ENCODE measurements around the gene WDR62. TPM values are rescaled to one million over a fixed set of nuclear protein-coding genes. Genes with fewer than 3 reads are reported as not detected.
A peak's percentile ranks its signal among the peaks of the same experiment; 100 is the strongest.

Gene WDR62
- total RNA-seq, 1 donor from 2014 or later: 35.3 TPM

DNA sequence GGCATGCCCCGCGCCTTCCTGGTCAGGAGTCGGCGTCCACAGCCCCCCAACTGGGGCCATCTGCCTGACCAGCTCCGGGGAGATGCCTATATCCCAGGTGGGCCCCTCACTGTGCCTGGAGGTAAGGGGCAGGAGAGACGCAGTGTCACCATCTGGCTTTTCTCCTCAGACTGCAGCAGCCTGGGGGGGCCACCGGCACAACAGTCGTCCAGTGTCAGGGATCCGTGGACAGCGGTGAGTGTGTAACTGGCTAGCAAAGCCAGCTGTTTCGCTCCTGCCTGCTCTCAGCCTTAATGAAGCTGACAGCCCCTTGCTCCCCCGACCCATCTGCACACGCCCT, 56.5 kb downstream of the WDR62 start:
- DNase-seq (ENCODE audit: low read depth, low spot score): no peak
- H3K36me3 Mint-ChIP-seq (ENCODE audit: low read depth): peaks cover 11% of the 10 kb centered on the region
- TF ChIP-seq, protein P1, sequence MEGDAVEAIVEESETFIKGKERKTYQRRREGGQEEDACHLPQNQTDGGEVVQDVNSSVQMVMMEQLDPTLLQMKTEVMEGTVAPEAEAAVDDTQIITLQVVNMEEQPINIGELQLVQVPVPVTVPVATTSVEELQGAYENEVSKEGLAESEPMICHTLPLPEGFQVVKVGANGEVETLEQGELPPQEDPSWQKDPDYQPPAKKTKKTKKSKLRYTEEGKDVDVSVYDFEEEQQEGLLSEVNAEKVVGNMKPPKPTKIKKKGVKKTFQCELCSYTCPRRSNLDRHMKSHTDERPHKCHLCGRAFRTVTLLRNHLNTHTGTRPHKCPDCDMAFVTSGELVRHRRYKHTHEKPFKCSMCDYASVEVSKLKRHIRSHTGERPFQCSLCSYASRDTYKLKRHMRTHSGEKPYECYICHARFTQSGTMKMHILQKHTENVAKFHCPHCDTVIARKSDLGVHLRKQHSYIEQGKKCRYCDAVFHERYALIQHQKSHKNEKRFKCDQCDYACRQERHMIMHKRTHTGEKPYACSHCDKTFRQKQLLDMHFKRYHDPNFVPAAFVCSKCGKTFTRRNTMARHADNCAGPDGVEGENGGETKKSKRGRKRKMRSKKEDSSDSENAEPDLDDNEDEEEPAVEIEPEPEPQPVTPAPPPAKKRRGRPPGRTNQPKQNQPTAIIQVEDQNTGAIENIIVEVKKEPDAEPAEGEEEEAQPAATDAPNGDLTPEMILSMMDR (conservative IDR thresholded peaks at IDR 0.05): no peak
- peaks cover 5% of the 10 kb centered on the region for H3K27me3 Mint-ChIP-seq (ENCODE audit: low read depth)
- H3K27ac Mint-ChIP-seq (ENCODE audit: unreplicated experiment): no peak overlapping the region
- peaks cover 26% of the 10 kb centered on the region for H3K4me1 Mint-ChIP-seq
- H3K4me3 Mint-ChIP-seq: no peak overlapping the region
- no peaks in the 10 kb centered on the region for H3K9me3 Mint-ChIP-seq

GRCh38 chr19:36112678-36113077, 58.0 kb downstream of the WDR62 start:
- Mint-ChIP-seq H3K36me3 (ENCODE audit: low read depth) (peaks cover 10% of the 10 kb centered on the region), H3K27ac (ENCODE audit: unreplicated experiment) (peak overlapping the region; percentile 67)
- DNase-seq (ENCODE audit: low read depth, low spot score): no peak

GRCh38 chr19:36113425-36113824, 58.7 kb downstream of the WDR62 start:
- Mint-ChIP-seq H3K36me3 (ENCODE audit: low read depth) (peaks cover 13% of the 10 kb centered on the region), H3K27me3 (ENCODE audit: low read depth) (peaks cover 5% of the 10 kb centered on the region), H3K4me3 (peak overlapping the region; percentile 93), H3K9me3 (no peaks in the 10 kb centered on the region), H3K27ac (ENCODE audit: unreplicated experiment) (peak overlapping the region; percentile 57), H3K4me1 (peaks cover 37% of the 10 kb centered on the region)
- no peak for DNase-seq (ENCODE audit: low read depth, low spot score)
- TF ChIP-seq, protein P1 (conservative IDR thresholded peaks at IDR 0.05): no peak

More at GRCh38 chr19:36112678-36113077, 58.0 kb downstream of the WDR62 start:
- TF ChIP-seq, protein P1 (conservative IDR thresholded peaks at IDR 0.05): no peak
- Mint-ChIP-seq H3K4me1 (peaks cover 33% of the 10 kb centered on the region), H3K4me3 (peak overlapping the region; percentile 93), H3K9me3 (no peaks in the 10 kb centered on the region), H3K27me3 (ENCODE audit: low read depth) (peaks cover 5% of the 10 kb centered on the region)

DNA sequence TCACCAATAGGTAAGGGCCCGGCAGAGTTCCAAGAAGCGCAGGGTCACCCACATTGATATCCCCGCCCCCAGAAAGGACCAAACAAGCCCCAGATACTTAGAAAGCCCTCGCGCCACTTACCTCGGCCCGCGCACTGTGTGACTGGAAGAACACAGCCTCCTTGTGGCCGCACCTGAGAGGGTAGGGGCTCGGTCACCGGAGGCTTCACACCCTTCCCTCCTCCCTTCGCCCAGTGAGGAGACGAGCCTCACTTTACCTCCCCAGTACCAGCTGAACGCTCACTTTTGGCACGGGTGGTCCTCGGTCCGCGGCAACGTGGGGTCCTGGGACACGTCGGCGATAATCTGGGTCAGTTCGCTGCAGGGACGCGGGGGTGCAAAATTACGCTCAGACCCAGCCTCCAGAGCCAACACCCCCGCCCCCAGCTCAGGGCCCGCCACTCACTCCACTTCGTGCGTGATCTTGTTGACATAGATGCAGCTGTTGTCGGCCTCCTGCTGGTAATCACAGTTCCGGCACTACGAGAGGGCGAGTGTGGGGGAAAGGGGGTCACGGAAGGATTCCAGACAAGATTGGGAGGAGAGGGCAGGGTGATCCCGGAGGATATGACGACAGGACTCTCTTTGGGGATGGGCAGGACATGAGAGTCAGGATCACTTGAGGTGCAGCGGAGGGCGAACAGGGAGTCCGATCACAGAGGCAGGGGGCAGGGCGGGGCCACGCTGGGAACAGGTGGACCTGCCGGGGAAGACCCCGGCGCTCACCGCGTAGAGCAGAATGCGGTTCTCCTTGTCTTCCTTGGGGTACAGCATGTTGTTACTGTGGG, 59.4 kb downstream of the WDR62 start:
- Mint-ChIP-seq H3K4me1 (peaks cover 37% of the 10 kb centered on the region), H3K27me3 (ENCODE audit: low read depth) (peaks cover 5% of the 10 kb centered on the region), H3K9me3 (no peaks in the 10 kb centered on the region), H3K27ac (ENCODE audit: unreplicated experiment) (peak overlapping the region; percentile 95), H3K4me3 (peak overlapping the region; percentile 93), H3K36me3 (ENCODE audit: low read depth) (peaks cover 13% of the 10 kb centered on the region)
- no peak for DNase-seq (ENCODE audit: low read depth, low spot score)
- TF ChIP-seq, protein P1 (conservative IDR thresholded peaks at IDR 0.05): peak; percentile 38

DNA sequence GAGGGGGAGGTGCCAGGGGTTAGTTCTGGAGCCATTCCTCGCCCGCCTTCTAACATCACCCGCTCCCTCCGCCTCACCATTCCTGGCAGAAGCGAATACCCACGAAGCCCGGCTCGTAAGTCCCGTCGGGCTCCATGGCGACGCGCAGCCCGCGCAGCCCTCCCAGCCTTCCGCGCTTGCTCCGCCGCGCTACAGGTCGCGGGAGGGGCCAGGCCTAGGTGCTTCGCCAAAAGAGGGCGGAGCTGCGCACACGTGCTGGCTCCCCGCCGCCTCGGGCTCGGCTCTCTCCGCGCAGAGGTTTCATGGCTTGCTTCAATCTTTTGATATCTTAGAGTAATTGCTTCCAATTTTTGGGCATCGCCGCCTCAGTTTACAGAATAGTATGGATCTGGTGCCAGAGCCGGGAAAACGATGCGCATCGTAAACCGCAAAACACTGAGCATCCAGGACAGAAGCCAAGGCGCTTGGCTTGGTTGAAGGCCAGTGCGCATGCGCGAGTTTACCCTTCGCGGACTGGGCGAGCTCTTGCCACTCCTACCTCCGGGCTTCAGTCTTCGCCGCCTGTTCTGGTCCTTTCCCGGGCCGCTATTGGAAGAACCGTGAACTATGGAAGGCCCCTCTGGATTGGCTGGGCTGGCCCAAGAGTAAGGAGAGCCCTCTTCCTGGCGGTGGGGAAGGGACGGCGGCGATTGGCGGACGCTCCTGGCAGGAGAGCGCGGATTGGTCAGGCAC, 60.2 kb downstream of the WDR62 start, which contains the start of gene POLR2I:
POLR2I (minus strand) TSS at position 155 of the 732 bp plus-strand sequence; CDS start at position 136, 19 bp downstream.
- TF ChIP-seq, protein P1 (conservative IDR thresholded peaks at IDR 0.05): no peak
- Mint-ChIP-seq H3K4me3 (peak within 1 kb of the TSS; percentile 93), H3K36me3 (ENCODE audit: low read depth) (peaks cover 13% of the 10 kb centered on the region), H3K27ac (ENCODE audit: unreplicated experiment) (peak within 1 kb of the TSS; percentile 95), H3K4me1 (peaks cover 39% of the 10 kb centered on the region), H3K9me3 (no peaks in the 10 kb centered on the region), H3K27me3 (ENCODE audit: low read depth) (peaks cover 5% of the 10 kb centered on the region)
- DNase-seq (ENCODE audit: low read depth, low spot score): peak; percentile 99

All from neural crest cell (in vitro differentiated cells).